Activated CD8-positive, alpha-beta T cell treated with anti-CD3 and anti-CD28 coated beads, Interleukin-2, amount 10 ng/mL, durations not matched to agents 7 days and 5 days (primary cell): ENCODE results near the gene NFATC4. TPM values are rescaled to one million over a fixed set of nuclear protein-coding genes. Genes with fewer than 3 reads are reported as not detected.
"Not testable (repeated sequence)": the region's sequence is repeated elsewhere in the genome, so short reads cannot be mapped to it uniquely, and the experiment has no call there.

Experiments
- ATAC-seq: fragments of 150-1000 bp; cut with Tn5 transposase; one replicate; pipeline ENCODE4 v1.10.0; 2021; ENCODE audit warnings: moderate library complexity
- CTCF ChIA-PET: fragments of 350-600 bp; sonication (Branson Sonifier 250); formaldehyde crosslinking; loops from one replicate; lab custom pipeline; 2021; ENCODE audit warnings: antibody characterized with exemption; lab: Charles Lee
- POLR2A ChIA-PET: fragments of 350-600 bp; sonication (Branson Sonifier 250); formaldehyde crosslinking; loops from one replicate; lab custom pipeline; 2021; ENCODE audit warnings: antibody characterized with exemption; lab: Charles Lee
- DNase-seq: peaks from one replicate; pipeline ENCODE4 v3.0.0-alpha.2; 2020
- H3K27ac Mint-ChIP-seq: one replicate; pipeline ENCODE4 v1.8.0; 2021; ENCODE audit warnings: mild to moderate bottlenecking, mixed read lengths
- H3K27me3 Mint-ChIP-seq: one replicate; pipeline ENCODE4 v1.8.0; 2021; ENCODE audit warnings: low read depth, mixed read lengths
- H3K36me3 Mint-ChIP-seq: one replicate; pipeline ENCODE4 v1.8.0; 2021; ENCODE audit warnings: low read depth, mixed read lengths
- H3K4me1 Mint-ChIP-seq: one replicate; pipeline ENCODE4 v1.8.0; 2021; ENCODE audit warnings: low read depth, mixed read lengths
- H3K4me3 Mint-ChIP-seq: one replicate; pipeline ENCODE4 v1.8.0; 2021; ENCODE audit warnings: mild to moderate bottlenecking, mixed read lengths
- H3K9me3 Mint-ChIP-seq: one replicate; pipeline ENCODE4 v1.8.0; 2022; ENCODE audit warnings: mixed read lengths; ENCODE audit not compliant: insufficient read depth
- total RNA-seq, 2 experiments: library from RNA; stranded (reverse); gene quantifications; one replicate each; pipeline ENCODE4 v1.2.3, GENCODE V29; 2021

Gene NFATC4
- total RNA-seq, 2 experiments from 2014 or later, result not detected

- ChIA-PET CTCF (interaction anchor here (0.9 to 12.7 kb wide), 8 partner anchors 7 to 90 kb away, joined by 3 to 709 read pairs (median 6); partner anchors contain the start of genes CBLN3, CIDEB and KHNYN), POLR2A (interaction anchor here (0.7 to 13.7 kb wide), 8 partner anchors 16 to 126 kb away, joined by 3 to 185 read pairs (median 4); partner anchors contain the start of genes CBLN3, CHMP4A, KHNYN and SDR39U1)
- Mint-ChIP-seq H3K27me3 (peaks cover 24% of the 10 kb centered on the region), H3K36me3 (peaks cover 34% of the 10 kb centered on the region), H3K4me1 (peaks cover 24% of the 10 kb centered on the region), H3K4me3 (peak within 1 kb of the TSS; percentile 90), H3K27ac (peak within 1 kb of the TSS; percentile 92), H3K9me3 (no peaks in the 10 kb centered on the region)
- DNase-seq (peak; percentile 82), ATAC-seq (peak; percentile 97)
These were observed 28.5 kb upstream of the NFATC4 start, which contains the start of gene RIPK3 for GRCh38 chr14:24339284-24340151. Gene RIPK3 (minus strand): TSS chr14:24339991. CDS start chr14:24339826, 165 bp downstream.

GRCh38 chr14:24340606-24341005 lies 27.4 kb upstream of the NFATC4 start:
- Mint-ChIP-seq H3K27me3 (peaks cover 24% of the 10 kb centered on the region), H3K4me3 (no peak overlapping the region), H3K4me1 (peaks cover 20% of the 10 kb centered on the region), H3K9me3 (no peaks in the 10 kb centered on the region), H3K27ac (no peak overlapping the region), H3K36me3 (peaks cover 30% of the 10 kb centered on the region)
- POLR2A ChIA-PET, result interaction anchor here (1.9 to 13.7 kb wide), 2 partner anchors 90 to 127 kb away, joined by 6 to 185 read pairs; partner anchors contain the start of genes CBLN3, CHMP4A and KHNYN
- DNase-seq (no peak), ATAC-seq (no peak)
- CTCF ChIA-PET, result interaction anchor here (0.9 to 12.7 kb wide), 4 partner anchors 8 to 89 kb away, joined by 4 to 709 read pairs (median 20); partner anchors contain the start of genes CBLN3, CIDEB and KHNYN

GRCh38 chr14:24342889-24343288 lies 25.1 kb upstream of the NFATC4 start:
- DNase-seq (no peak), ATAC-seq (no peak)
- H3K36me3 Mint-ChIP-seq, result peaks cover 8% of the 10 kb centered on the region
- no peak overlapping the region for H3K4me3 Mint-ChIP-seq
- CTCF ChIA-PET, result interaction anchor here (0.8 to 12.7 kb wide), 4 partner anchors 9 to 89 kb away, joined by 3 to 709 read pairs (median 15); partner anchors contain the start of genes CBLN3 and KHNYN
- no peak overlapping the region for H3K27ac Mint-ChIP-seq
- peaks cover 33% of the 10 kb centered on the region for H3K27me3 Mint-ChIP-seq
- POLR2A ChIA-PET, result no interaction called here
- peaks cover 16% of the 10 kb centered on the region for H3K4me1 Mint-ChIP-seq
- no peaks in the 10 kb centered on the region for H3K9me3 Mint-ChIP-seq

GRCh38 chr14:24343795-24344660 lies 24.0 kb upstream of the NFATC4 start:
- ChIA-PET CTCF (interaction anchor here (0.8 to 4.4 kb wide), 4 partner anchors 10 to 87 kb away, joined by 3 to 42 read pairs (median 6); partner anchors contain the start of gene ADCY4), POLR2A (interaction anchor here (0.9 kb wide), 1 partner anchor 88 kb away, joined by 3 read pairs; no protein-coding TSS in a partner anchor)
- Mint-ChIP-seq H3K9me3 (no peaks in the 10 kb centered on the region), H3K27me3 (peaks cover 36% of the 10 kb centered on the region), H3K36me3 (no peaks in the 10 kb centered on the region), H3K27ac (no peak overlapping the region), H3K4me3 (no peak overlapping the region), H3K4me1 (peaks cover 9% of the 10 kb centered on the region)
- no peak for DNase-seq
- no peak for ATAC-seq

GRCh38 chr14:24347134-24347533 lies 20.9 kb upstream of the NFATC4 start:
- H3K27ac Mint-ChIP-seq, result no peak overlapping the region
- H3K4me3 Mint-ChIP-seq, result no peak overlapping the region
- CTCF ChIA-PET, result interaction anchor here (1.4 to 4.4 kb wide), 4 partner anchors 13 to 90 kb away, joined by 6 to 42 read pairs (median 10); partner anchors contain the start of gene ADCY4
- POLR2A ChIA-PET, result interaction anchor here (1.1 kb wide), 1 partner anchor 83 kb away, joined by 3 read pairs; no protein-coding TSS in a partner anchor
- H3K36me3 Mint-ChIP-seq, result no peaks in the 10 kb centered on the region
- H3K4me1 Mint-ChIP-seq, result no peaks in the 10 kb centered on the region
- H3K9me3 Mint-ChIP-seq, result no peaks in the 10 kb centered on the region
- ATAC-seq, result no peak
- DNase-seq, result no peak
- peaks cover 49% of the 10 kb centered on the region for H3K27me3 Mint-ChIP-seq

GRCh38 chr14:24348186-24348585 lies 19.8 kb upstream of the NFATC4 start:
- H3K27ac Mint-ChIP-seq, result no peak overlapping the region
- H3K4me3 Mint-ChIP-seq, result no peak overlapping the region
- ChIA-PET POLR2A (interaction anchor here (0.6 to 1.0 kb wide), 2 partner anchors 82 to 693 kb away, joined by 3 to 4 read pairs; partner anchors contain the start of genes CBLN3 and KHNYN), CTCF (interaction anchor here (0.8 to 4.4 kb wide), 5 partner anchors 14 to 89 kb away, joined by 3 to 42 read pairs (median 6); partner anchors contain the start of genes ADCY4 and CIDEB)
- no peaks in the 10 kb centered on the region for H3K4me1 Mint-ChIP-seq
- H3K36me3 Mint-ChIP-seq, result no peaks in the 10 kb centered on the region
- ATAC-seq (no peak), DNase-seq (no peak)
- no peaks in the 10 kb centered on the region for H3K9me3 Mint-ChIP-seq
- peaks cover 48% of the 10 kb centered on the region for H3K27me3 Mint-ChIP-seq

- no peak overlapping the region for H3K27ac Mint-ChIP-seq
- POLR2A ChIA-PET, result no interaction called here
- H3K4me1 Mint-ChIP-seq, result no peaks in the 10 kb centered on the region
- ATAC-seq (no peak), DNase-seq (no peak)
- no peaks in the 10 kb centered on the region for H3K9me3 Mint-ChIP-seq
- H3K4me3 Mint-ChIP-seq, result no peak overlapping the region
- H3K27me3 Mint-ChIP-seq, result peaks cover 47% of the 10 kb centered on the region
- no peaks in the 10 kb centered on the region for H3K36me3 Mint-ChIP-seq
- CTCF ChIA-PET, result interaction anchor here (0.7 to 1.6 kb wide), 3 partner anchors 16 to 82 kb away, joined by 3 to 6 read pairs (median 4); no protein-coding TSS in a partner anchor
These were observed 18.2 kb upstream of the NFATC4 start for GRCh38 chr14:24349742-24350141.

- POLR2A ChIA-PET, result no interaction called here
- DNase-seq, result no peak
- Mint-ChIP-seq H3K4me3 (no peak overlapping the region), H3K36me3 (no peaks in the 10 kb centered on the region), H3K27ac (no peak overlapping the region), H3K4me1 (no peaks in the 10 kb centered on the region), H3K27me3 (peaks cover 41% of the 10 kb centered on the region), H3K9me3 (no peaks in the 10 kb centered on the region)
- no peak for ATAC-seq
- CTCF ChIA-PET, result interaction anchor here (1.3 to 2.5 kb wide), 3 partner anchors 10 to 80 kb away, joined by 3 to 7 read pairs (median 6); no protein-coding TSS in a partner anchor
These were observed 16.5 kb upstream of the NFATC4 start for GRCh38 chr14:24351517-24351916.

- ChIA-PET CTCF (interaction anchor here (2.5 kb wide), 1 partner anchor 20 kb away, joined by 7 read pairs; no protein-coding TSS in a partner anchor), POLR2A (no interaction called here)
- peaks cover 31% of the 10 kb centered on the region for H3K27me3 Mint-ChIP-seq
- H3K4me3 Mint-ChIP-seq, result no peak overlapping the region
- H3K4me1 Mint-ChIP-seq, result no peaks in the 10 kb centered on the region
- no peak for ATAC-seq
- no peak overlapping the region for H3K27ac Mint-ChIP-seq
- H3K36me3 Mint-ChIP-seq, result no peaks in the 10 kb centered on the region
- DNase-seq, result no peak
- H3K9me3 Mint-ChIP-seq, result no peaks in the 10 kb centered on the region
These were observed 14.2 kb upstream of the NFATC4 start for GRCh38 chr14:24353559-24354481.

GRCh38 chr14:24354482-24354825 lies 13.5 kb upstream of the NFATC4 start:
- POLR2A ChIA-PET, H3K27ac Mint-ChIP-seq, H3K4me3 Mint-ChIP-seq, H3K4me1 Mint-ChIP-seq, ATAC-seq, H3K9me3 Mint-ChIP-seq, DNase-seq, CTCF ChIA-PET, H3K36me3 Mint-ChIP-seq: not testable (repeated sequence)
- peaks cover 30% of the 10 kb centered on the region for H3K27me3 Mint-ChIP-seq
